OCI-LY1 (cell line): ENCODE results near the gene CISH.

Experiments
- H2AFZ ChIP-seq: fragments of 200-600 bp; sonication (generic), shearing (Covaris generic); 2 replicates; pipeline ENCODE4 v1.6.0; 2014; ENCODE audit warnings: antibody characterized with exemption, mild to moderate bottlenecking, low read length
- H3F3A ChIP-seq: fragments of 200-600 bp; sonication (generic), shearing (Covaris generic); 2 replicates; pipeline ENCODE4 v1.6.0; 2014; ENCODE audit warnings: mild to moderate bottlenecking, antibody characterized with exemption, low read length, moderate library complexity; ENCODE audit not compliant: insufficient read depth
- H3K27ac ChIP-seq: fragments of 200-600 bp; sonication (generic); 2 replicates; pipeline ENCODE4 v1.5.1; 2014; ENCODE audit warnings: low read length, mixed run types, mild to moderate bottlenecking, low read depth; ENCODE audit not compliant: poor library complexity, severe bottlenecking
- H3K27me3 ChIP-seq: fragments of 200-600 bp; sonication (generic); 2 replicates; pipeline ENCODE4 v1.6.0; 2014; ENCODE audit warnings: antibody characterized with exemption, mild to moderate bottlenecking, low read length, moderate library complexity; ENCODE audit not compliant: insufficient read depth
- H3K36me3 ChIP-seq: fragments of 200-600 bp; sonication (generic); 2 replicates; pipeline ENCODE4 v1.6.1; 2014; ENCODE audit warnings: mild to moderate bottlenecking, antibody characterized with exemption, low read length, moderate library complexity, mixed read lengths; ENCODE audit not compliant: insufficient read depth
- H3K4me1 ChIP-seq: fragments of 200-600 bp; sonication (generic); 2 replicates; pipeline ENCODE4 v1.5.1; 2014; ENCODE audit warnings: mild to moderate bottlenecking, low read length, moderate library complexity; ENCODE audit not compliant: insufficient read depth, severe bottlenecking
- H3K4me2 ChIP-seq: fragments of 200-600 bp; sonication (generic), shearing (Covaris generic); 2 replicates; pipeline ENCODE4 v1.6.1; 2014; ENCODE audit warnings: low read length
- H3K4me3 ChIP-seq: fragments of 200-600 bp; sonication (generic); 2 replicates; pipeline ENCODE4 v1.5.1; 2014; ENCODE audit warnings: low read length, low read depth, mild to moderate bottlenecking, mixed read lengths; ENCODE audit not compliant: poor library complexity, severe bottlenecking
- H3K79me2 ChIP-seq: fragments of 200-600 bp; shearing (Covaris generic); 2 replicates; pipeline ENCODE4 v1.6.1; 2016; ENCODE audit warnings: mixed run types, low read length, mixed read lengths; ENCODE audit not compliant: insufficient read depth
- H3K9ac ChIP-seq: fragments of 200-600 bp; sonication (generic), shearing (Covaris generic); 2 replicates; pipeline ENCODE4 v1.6.1; 2014; ENCODE audit warnings: mild to moderate bottlenecking, low read length, mixed read lengths
- H3K9me2 ChIP-seq: fragments of 200-600 bp; sonication (generic), shearing (Covaris generic); 2 replicates; pipeline ENCODE4 v1.6.1; 2014; ENCODE audit warnings: low read depth, mild to moderate bottlenecking, low read length, mixed read lengths
- H3K9me3 ChIP-seq: fragments of 200-600 bp; shearing (Covaris generic); 2 replicates; pipeline ENCODE4 v1.6.1; 2014; ENCODE audit warnings: low read length, mixed read lengths
- H4K20me1 ChIP-seq: fragments of 200-600 bp; sonication (generic), shearing (Covaris generic); 2 replicates; pipeline ENCODE4 v1.6.0; 2016; ENCODE audit warnings: mild to moderate bottlenecking, low read length; ENCODE audit not compliant: insufficient read depth
- CTCF ChIP-seq: fragments of 200-600 bp; sonication (generic), shearing (Covaris generic); IDR thresholded peaks from 2 replicates; pipeline ENCODE4 v1.5.1; 2017; ENCODE audit warnings: mild to moderate bottlenecking, antibody characterized with exemption, low read length, moderate library complexity, mixed read lengths
- EZH2 ChIP-seq: fragments of 200-600 bp; sonication (generic), shearing (Covaris generic); IDR thresholded peaks from 2 replicates; pipeline ENCODE4 v1.8.0; 2017; ENCODE audit warnings: borderline replicate concordance, mixed run types, mild to moderate bottlenecking, antibody characterized with exemption, low read length, moderate library complexity, mixed read lengths

Gene CISH

DNA sequence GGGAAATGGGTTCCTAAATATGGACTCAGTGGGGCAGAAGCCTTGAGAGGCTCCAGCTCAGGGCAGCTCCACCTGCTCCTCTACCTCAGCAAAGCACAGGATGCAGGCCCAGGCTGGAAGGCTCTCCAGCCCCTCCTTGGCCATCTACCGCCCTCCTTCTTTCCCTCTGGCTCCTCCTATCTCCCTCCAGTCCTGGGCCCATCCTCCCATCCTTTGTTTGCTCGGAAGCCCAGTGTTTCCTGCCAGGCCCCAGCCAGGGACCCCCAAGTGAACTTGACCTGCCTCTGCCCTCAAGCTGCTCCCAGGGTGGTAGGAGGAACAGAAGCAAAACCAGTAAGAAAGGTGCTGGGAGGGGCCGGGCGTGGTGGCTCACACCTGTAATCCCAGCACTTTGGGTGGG is 25.4 kb upstream of the CISH start:
- Histone ChIP-seq H3F3A (no peaks in the 10 kb centered on the region), H3K27me3 (no peaks in the 10 kb centered on the region), H3K4me2 (no peak overlapping the region), H3K4me3 (no peak overlapping the region), H3K27ac (no peak overlapping the region), H4K20me1 (no peaks in the 10 kb centered on the region), H3K9ac (no peak overlapping the region), H3K36me3 (no peaks in the 10 kb centered on the region), H2AFZ (no peak overlapping the region), H3K4me1 (no peaks in the 10 kb centered on the region), H3K9me2 (no peaks in the 10 kb centered on the region), H3K79me2 (no peaks in the 10 kb centered on the region), H3K9me3 (no peaks in the 10 kb centered on the region)
- TF ChIP-seq CTCF: no peak
- no peak for TF ChIP-seq EZH2

DNA sequence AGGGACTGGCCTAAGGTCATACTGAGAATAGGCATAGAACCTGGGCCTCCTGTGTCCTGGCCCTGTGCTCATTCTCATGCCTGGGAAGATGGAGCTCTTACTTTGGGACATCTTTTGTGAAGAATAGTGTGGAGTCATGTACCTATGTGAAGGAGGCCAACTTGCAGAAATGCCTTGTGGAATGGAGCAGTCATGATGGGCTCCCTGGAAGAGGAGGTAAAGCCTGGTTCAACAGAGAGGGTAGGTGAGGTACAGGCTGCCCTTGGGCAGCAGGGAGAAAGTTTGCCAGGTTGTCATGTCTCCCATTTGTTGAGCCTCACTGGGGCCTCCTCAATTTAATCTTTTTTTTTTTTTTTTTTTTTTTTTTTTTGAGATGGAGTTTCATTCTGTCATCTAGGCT is 23.5 kb upstream of the CISH start:
- Histone ChIP-seq H3K4me3 (no peak overlapping the region), H3K27me3 (no peaks in the 10 kb centered on the region), H3K4me1 (no peaks in the 10 kb centered on the region), H3K79me2 (no peaks in the 10 kb centered on the region), H3K27ac (no peak overlapping the region), H3K4me2 (no peak overlapping the region), H3K9me2 (no peaks in the 10 kb centered on the region), H2AFZ (no peak overlapping the region), H3K9me3 (no peaks in the 10 kb centered on the region), H3K9ac (no peak overlapping the region), H3K36me3 (no peaks in the 10 kb centered on the region), H3F3A (no peaks in the 10 kb centered on the region), H4K20me1 (no peaks in the 10 kb centered on the region)
- TF ChIP-seq CTCF (no peak), EZH2 (no peak)

DNA sequence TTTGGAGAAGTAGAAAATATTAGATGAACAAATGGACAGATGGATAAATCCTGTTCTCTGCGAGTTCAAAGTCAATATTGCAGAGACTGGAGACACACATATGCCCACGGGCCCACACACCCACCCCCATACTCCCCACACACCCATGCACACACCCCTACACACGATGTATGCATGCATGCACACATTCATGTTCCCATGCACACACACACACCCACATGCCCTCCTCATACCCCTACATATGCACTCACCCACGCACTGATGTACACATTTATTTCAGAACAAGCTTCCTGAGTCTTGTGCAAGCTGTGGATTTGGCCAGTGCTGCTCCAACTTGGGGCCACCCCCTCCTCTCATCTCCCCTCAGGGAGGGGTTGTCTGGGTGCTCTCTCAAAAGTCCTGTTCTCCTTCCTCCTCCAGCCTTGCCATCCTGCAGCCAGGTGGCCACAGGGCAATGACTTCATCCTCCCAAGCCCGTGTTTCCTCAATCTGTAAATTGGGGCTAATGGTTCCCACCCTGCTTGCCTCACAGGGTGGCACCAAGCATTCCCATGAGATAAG is 21.7 kb upstream of the CISH start:
- Histone ChIP-seq H3K4me1 (no peaks in the 10 kb centered on the region), H3K9ac (no peak overlapping the region), H3K27ac (no peak overlapping the region)

More for the DNA sequence above, 21.7 kb upstream of the CISH start:
- Histone ChIP-seq H3K27me3 (no peaks in the 10 kb centered on the region), H3K9me3 (no peaks in the 10 kb centered on the region), H3K4me2 (no peak overlapping the region), H3K9me2 (no peaks in the 10 kb centered on the region), H3K36me3 (no peaks in the 10 kb centered on the region), H3F3A (no peaks in the 10 kb centered on the region), H4K20me1 (no peaks in the 10 kb centered on the region), H2AFZ (no peak overlapping the region), H3K4me3 (no peak overlapping the region), H3K79me2 (no peaks in the 10 kb centered on the region)
- TF ChIP-seq CTCF: no peak
- TF ChIP-seq EZH2: no peak
